ENCODE results near the gene DMKN. TPM values are rescaled to one million over a fixed set of nuclear protein-coding genes. Genes with fewer than 3 reads are reported as not detected.

Gene DMKN
- total RNA-seq, 2 donors from 2014 or later = 430 to 451 TPM

DNA sequence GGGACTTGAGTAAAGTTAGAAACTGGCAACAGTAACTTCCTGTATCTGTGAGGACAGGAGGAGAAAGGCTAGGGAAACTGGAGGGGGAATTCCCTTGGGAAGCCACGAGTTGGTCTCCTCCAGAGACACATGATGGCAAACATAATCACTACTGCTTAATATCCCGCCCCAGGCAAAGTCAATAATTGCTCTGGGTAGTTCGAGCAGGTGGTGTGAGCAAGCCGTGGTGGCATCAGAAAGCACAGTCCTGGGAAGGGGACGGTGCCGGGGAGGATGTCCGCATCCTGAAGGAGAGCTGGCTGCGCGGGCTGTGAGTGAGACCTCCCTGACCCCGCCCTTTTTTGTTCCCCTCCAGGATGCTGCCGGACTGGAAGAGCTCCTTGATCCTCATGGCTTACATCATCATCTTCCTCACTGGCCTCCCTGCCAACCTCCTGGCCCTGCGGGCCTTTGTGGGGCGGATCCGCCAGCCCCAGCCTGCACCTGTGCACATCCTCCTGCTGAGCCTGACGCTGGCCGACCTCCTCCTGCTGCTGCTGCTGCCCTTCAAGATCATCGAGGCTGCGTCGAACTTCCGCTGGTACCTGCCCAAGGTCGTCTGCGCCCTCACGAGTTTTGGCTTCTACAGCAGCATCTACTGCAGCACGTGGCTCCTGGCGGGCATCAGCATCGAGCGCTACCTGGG, 63.9 kb downstream of the DMKN start:
- H3K36me3 ChIP-seq (ENCODE audit: control insufficient read depth, insufficient read depth, low read length) = no peaks in the 10 kb centered on the region
- no peaks in the 10 kb centered on the region for H3K27me3 ChIP-seq (ENCODE audit: control insufficient read depth, insufficient read depth, low read length, poor library complexity, severe bottlenecking)
- no peak overlapping the region for H3K4me3 Mint-ChIP-seq
- H3K4me3 ChIP-seq (ENCODE audit: low read length) = no peak overlapping the region
- no peak for DNase-seq
- H3K4me1 ChIP-seq (ENCODE audit: control insufficient read depth, insufficient read depth, low read length) = no peaks in the 10 kb centered on the region
- no peaks in the 10 kb centered on the region for H3K9me3 ChIP-seq (ENCODE audit: control insufficient read depth, low read length)
- WGBS, 2 experiments (ENCODE audit: insufficient coverage in 1 of 2, insufficient read length in 1 of 2) = 91 to 92% methylated on average over 25 to 27 of the region's 27 CpGs
- TF ChIP-seq, protein P1, sequence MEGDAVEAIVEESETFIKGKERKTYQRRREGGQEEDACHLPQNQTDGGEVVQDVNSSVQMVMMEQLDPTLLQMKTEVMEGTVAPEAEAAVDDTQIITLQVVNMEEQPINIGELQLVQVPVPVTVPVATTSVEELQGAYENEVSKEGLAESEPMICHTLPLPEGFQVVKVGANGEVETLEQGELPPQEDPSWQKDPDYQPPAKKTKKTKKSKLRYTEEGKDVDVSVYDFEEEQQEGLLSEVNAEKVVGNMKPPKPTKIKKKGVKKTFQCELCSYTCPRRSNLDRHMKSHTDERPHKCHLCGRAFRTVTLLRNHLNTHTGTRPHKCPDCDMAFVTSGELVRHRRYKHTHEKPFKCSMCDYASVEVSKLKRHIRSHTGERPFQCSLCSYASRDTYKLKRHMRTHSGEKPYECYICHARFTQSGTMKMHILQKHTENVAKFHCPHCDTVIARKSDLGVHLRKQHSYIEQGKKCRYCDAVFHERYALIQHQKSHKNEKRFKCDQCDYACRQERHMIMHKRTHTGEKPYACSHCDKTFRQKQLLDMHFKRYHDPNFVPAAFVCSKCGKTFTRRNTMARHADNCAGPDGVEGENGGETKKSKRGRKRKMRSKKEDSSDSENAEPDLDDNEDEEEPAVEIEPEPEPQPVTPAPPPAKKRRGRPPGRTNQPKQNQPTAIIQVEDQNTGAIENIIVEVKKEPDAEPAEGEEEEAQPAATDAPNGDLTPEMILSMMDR (conservative IDR thresholded peaks at IDR 0.05) = no peak
- H3K36me3 Mint-ChIP-seq (ENCODE audit: low read depth) = no peaks in the 10 kb centered on the region
- peaks cover 20% of the 10 kb centered on the region for H3K27me3 Mint-ChIP-seq (ENCODE audit: insufficient read depth)
- H3K9ac ChIP-seq (ENCODE audit: extremely low read depth, low read length, poor library complexity, severe bottlenecking) = no peak overlapping the region
- no peak overlapping the region for H3K27ac Mint-ChIP-seq
- peaks cover 2% of the 10 kb centered on the region for H3K4me1 Mint-ChIP-seq
- H3K27ac ChIP-seq (ENCODE audit: low read depth, low read length) = no peak overlapping the region
- no peaks in the 10 kb centered on the region for H3K9me3 Mint-ChIP-seq

DNA sequence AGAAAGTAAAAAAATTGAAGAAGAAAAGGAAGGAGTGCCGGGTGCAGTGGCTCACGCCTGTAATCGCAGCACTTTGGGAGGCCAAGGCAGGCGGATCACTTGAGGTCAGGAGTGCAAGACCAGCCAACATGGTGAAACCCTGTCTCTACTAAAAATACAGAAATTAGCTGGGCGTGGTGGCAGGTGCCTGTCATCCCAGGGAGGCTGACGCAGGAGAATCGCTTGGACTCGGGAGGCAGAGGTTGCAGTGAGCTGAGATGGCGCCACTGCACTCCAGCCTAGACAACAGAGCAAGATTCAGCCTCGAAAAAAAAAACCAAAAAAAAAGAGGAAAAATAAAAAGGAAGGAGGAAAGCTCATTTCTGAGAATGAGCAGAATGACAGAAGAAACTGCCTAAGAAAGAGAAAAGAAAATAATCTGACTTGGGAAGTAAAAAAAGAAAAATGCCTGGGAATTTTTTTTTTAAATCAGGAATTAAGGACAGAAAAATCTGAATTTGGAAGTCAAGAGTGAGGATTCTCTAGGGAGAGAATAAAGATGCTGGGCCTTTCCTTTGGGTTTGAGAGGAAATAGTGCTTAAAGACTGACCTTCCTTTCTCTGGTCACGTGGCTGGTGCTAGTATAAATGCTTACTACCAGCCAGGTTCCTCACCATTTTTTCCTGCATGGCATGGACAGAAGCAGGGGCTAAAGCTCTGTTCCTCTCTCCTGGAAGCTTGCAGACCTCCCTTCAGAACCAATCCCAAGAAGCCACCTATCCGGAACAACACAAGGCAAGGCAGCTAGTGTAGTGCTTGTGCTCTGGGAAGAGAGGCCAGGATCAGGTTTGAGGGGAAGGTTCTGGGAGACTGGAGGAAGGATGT, 65.6 kb downstream of the DMKN start, which contains the start of gene FFAR2:
Gene FFAR2, plus strand, starts transcription at position 652 of the 864 bp plus-strand sequence. CDS start 1,458 bp downstream, outside the sequence.
- Mint-ChIP-seq H3K27me3 (ENCODE audit: insufficient read depth) (peaks cover 20% of the 10 kb centered on the region), H3K36me3 (ENCODE audit: low read depth) (no peaks in the 10 kb centered on the region), H3K27ac (no peak within 1 kb of the TSS), H3K4me1 (peaks cover 2% of the 10 kb centered on the region), H3K9me3 (no peaks in the 10 kb centered on the region), H3K4me3 (no peak within 1 kb of the TSS)
- H3K9me3 ChIP-seq (ENCODE audit: control insufficient read depth, low read length) = no peaks in the 10 kb centered on the region
- H3K4me1 ChIP-seq (ENCODE audit: control insufficient read depth, insufficient read depth, low read length) = no peaks in the 10 kb centered on the region
- H3K9ac ChIP-seq (ENCODE audit: extremely low read depth, low read length, poor library complexity, severe bottlenecking) = no peak within 1 kb of the TSS
- TF ChIP-seq, protein P1 (conservative IDR thresholded peaks at IDR 0.05) = no peak
- no peak within 1 kb of the TSS for H3K27ac ChIP-seq (ENCODE audit: low read depth, low read length)
- DNase-seq = no peak
- H3K27me3 ChIP-seq (ENCODE audit: control insufficient read depth, insufficient read depth, low read length, poor library complexity, severe bottlenecking) = no peaks in the 10 kb centered on the region
- 89 to 95% methylated on average over 10 to 12 of the region's 12 CpGs for WGBS, 2 experiments (ENCODE audit: insufficient coverage in 1 of 2, insufficient read length in 1 of 2)
- H3K4me3 ChIP-seq (ENCODE audit: low read length) = no peak within 1 kb of the TSS
- no peaks in the 10 kb centered on the region for H3K36me3 ChIP-seq (ENCODE audit: control insufficient read depth, insufficient read depth, low read length)

Other genes starting within 250 kb of the DMKN start
- gene USF2, start 244.7 kb downstream of the DMKN start, total RNA-seq = 100 to 1,000 TPM; 111 to 121 TPM
- gene HAMP, start 231.1 kb downstream of the DMKN start, total RNA-seq = 1 to 10 TPM in 1 of 2 donors, under 1 TPM in 1; 0.35 to 1.3 TPM
- not detected for gene MAG, start 221.5 kb downstream of the DMKN start, total RNA-seq
- not detected for gene CD22, start 184.5 kb downstream of the DMKN start, total RNA-seq
- gene FFAR1, start 165.7 kb downstream of the DMKN start, total RNA-seq = not detected
- gene FFAR3, start 155.2 kb downstream of the DMKN start, total RNA-seq = not detected
- gene GPR42, start 142.6 kb downstream of the DMKN start, total RNA-seq = not detected
- gene FFAR2, start 65.4 kb downstream of the DMKN start, total RNA-seq = not detected
- 1 to 10 TPM; 3.4 to 4.2 TPM for gene KRTDAP, start 23.2 kb downstream of the DMKN start, total RNA-seq
- not detected for gene SBSN, start 14.7 kb upstream of the DMKN start, total RNA-seq
- not detected for gene GAPDHS, start 19.8 kb upstream of the DMKN start, total RNA-seq
- 100 to 1,000 TPM; 109 to 119 TPM for gene TMEM147, start 32.0 kb upstream of the DMKN start, total RNA-seq
- gene ATP4A, start 50.0 kb upstream of the DMKN start, total RNA-seq = under 1 TPM in 1 of 2 donors, not detected in 1; 0.18 TPM
- not detected for gene PMIS2, start 72.5 kb upstream of the DMKN start, total RNA-seq
- gene HAUS5, start 99.1 kb upstream of the DMKN start, total RNA-seq = 10 to 100 TPM; 32.4 to 33.7 TPM
- gene RBM42, start 115.4 kb upstream of the DMKN start, total RNA-seq = 10 to 100 TPM; 81.1 to 89.2 TPM
- gene ETV2, start 128.1 kb upstream of the DMKN start, total RNA-seq = 1 to 10 TPM; 1.2 to 1.3 TPM
- gene COX6B1, start 134.7 kb upstream of the DMKN start, total RNA-seq = 100 to 1,000 TPM; 401 to 445 TPM
- gene UPK1A, start 152.9 kb upstream of the DMKN start, total RNA-seq = under 1 TPM; 0.37 to 0.46 TPM
- gene ZBTB32, start 190.9 kb upstream of the DMKN start, total RNA-seq = not detected
- 10 to 100 TPM; 48.1 to 54.0 TPM for gene KMT2B, start 204.4 kb upstream of the DMKN start, total RNA-seq
- gene IGFLR1, start 228.8 kb upstream of the DMKN start, total RNA-seq = 1 to 10 TPM; 4.6 to 7.1 TPM
- gene U2AF1L4, start 231.8 kb upstream of the DMKN start, total RNA-seq = 10 to 100 TPM; 17.3 to 23.2 TPM
- 100 to 1,000 TPM; 101 to 109 TPM for gene PSENEN, start 232.0 kb upstream of the DMKN start, total RNA-seq
- gene LIN37, start 234.9 kb upstream of the DMKN start, total RNA-seq = 1 to 10 TPM; 6.6 to 7.6 TPM
- under 1 TPM; 0.33 to 0.90 TPM for gene HSPB6, start 243.4 kb upstream of the DMKN start, total RNA-seq
- gene PROSER3, start 244.5 kb upstream of the DMKN start, total RNA-seq = 10 to 100 TPM; 37.8 to 45.4 TPM

All from endodermal cell (in vitro differentiated cells).